Measurements from ENCODE around the gene CACNA2D1.

Gene CACNA2D1

DNA sequence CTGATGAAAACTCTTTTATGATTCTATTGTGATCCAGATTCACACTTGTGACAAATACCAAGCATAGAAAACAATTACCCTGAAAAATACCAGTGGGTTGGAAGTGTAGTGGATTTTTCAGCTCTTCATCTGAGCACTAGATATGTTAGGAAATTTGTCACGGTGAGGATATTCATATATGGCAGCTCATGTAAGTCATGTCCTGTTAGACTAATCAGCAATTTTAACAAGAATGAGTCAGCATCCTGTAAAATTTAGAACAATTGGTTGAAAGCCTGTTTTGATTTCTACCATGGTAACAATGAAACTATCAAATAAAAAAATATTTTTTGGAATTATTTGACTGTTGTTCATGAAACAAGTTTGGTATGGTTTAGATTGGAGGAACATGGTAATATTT is 334.3 kb downstream of the CACNA2D1 start:
- DNase-seq (ENCODE audit: low read depth in 2 of 2), result no peak

DNA sequence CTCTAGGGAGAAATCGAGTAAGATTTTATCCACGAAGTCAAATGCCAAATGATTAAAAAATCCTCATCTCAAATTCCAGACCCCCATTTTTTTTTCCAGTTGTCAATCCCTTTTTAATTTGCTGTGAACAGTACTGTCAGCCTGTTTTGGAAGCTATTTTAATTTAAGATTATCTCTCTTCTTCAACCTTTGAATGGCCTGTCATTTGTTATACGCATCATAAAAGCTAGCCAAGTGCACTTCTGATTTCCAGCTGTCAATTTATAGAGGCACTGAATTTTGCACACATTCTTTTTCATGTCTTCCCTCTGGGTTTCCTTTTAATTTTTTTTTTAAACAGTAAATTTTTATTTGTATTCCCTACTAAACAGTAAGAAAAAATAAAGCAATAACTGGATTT is 337.4 kb downstream of the CACNA2D1 start:
- no peak for DNase-seq (ENCODE audit: low read depth in 2 of 2)

DNA sequence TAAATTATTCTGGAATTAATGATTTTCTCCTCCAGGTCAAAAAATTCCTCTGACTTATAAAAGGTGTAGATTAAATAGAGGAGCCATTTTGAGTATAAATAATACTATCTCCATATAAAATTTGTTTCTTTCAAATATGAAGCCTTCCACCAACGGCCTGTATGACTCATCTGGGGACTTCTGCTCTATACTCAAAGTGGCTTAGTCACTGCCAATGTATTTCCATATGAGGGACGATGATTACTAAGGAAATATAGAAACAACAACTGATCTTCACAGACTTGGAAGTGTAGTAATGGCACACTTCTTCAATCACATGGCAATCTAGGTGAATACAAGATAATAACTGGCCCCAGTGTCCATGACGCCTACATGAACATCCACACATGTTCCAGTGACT is 338.1 kb downstream of the CACNA2D1 start:
- no peak for DNase-seq (ENCODE audit: low read depth in 2 of 2)

DNA sequence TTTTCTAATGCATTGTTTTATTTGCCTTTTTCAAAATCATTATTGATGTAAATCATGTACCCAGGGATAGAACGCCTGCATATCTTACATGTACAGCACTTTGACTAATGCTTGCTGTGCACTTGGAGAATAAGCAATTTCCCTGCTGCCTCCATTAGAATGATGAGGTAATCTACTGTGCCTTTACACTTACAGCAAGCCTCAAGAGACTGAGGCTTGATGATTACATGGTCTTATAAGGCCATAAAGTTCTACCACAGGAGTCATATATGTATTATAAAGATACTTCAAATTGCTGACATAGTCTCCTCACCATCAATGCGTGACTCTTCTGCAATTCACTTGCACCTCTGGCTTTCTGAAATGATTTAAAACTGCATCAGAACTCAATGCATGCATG is 345.2 kb downstream of the CACNA2D1 start:
- DNase-seq (ENCODE audit: low read depth in 2 of 2), result no peak

DNA sequence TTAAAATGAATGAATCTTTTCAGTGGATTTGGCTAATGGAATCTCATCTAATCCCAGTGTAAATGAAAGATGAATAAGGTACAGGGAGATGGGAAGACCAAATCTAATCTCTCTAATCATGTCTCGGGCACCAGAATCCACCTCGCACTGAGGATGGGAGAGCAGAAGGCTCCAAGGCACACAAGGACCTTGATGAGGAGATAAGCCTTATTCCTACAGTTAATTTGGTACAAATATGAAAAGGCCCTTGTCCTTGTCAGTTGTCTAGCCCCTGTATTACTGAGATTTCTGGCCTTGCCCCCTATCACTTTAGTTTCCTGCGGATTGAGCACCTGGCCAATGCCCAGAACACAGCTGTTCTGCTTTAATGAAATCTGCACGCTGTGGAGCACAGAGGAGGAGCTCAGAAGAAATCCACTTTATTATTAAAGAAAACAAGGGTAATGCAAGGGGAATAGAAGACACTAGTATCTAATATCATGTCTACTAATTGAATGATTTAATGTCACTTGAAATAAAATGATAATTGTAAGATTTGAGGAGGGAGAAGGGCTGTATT is 352.4 kb downstream of the CACNA2D1 start:
- DNase-seq (ENCODE audit: low read depth in 2 of 2), result no peak

DNA sequence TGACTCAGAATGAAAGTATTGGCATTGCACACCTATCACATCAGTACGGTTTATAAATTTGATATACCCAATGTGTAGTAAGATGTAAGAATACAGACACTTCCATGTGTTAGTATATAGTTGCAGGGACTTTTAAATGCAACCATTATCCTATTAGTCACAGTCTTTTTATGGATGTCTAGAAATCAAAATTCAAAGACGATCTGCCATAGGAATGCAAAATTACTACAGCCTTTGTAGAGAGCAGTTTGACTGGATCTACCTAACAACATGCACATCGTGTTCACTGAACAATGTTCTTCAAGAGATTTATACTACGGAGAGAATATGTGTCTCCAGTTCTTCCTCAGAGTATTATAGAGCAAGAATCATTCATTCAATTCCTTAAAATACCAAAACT is 356.5 kb downstream of the CACNA2D1 start:
- DNase-seq (ENCODE audit: low read depth in 2 of 2), result no peak

DNA sequence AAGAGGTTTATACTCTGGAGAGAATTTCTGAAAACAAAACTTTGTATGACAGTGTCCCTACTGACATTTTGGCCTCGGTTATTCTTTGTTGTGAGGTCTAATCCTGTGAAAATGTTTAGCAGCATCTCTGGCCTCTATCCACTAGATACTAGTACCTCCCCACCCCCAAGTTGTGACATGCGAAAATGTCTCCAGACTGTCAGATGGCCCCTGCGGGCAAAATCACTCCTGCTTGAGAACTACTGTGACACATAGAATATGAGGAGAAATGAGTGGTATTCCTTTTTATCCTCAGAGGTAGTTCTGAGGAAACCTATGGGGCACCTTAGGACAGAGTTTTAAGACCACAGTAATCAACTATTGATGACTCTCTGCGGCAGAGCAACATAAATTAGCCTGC is 358.5 kb downstream of the CACNA2D1 start:
- no peak for DNase-seq (ENCODE audit: low read depth in 2 of 2)

DNA sequence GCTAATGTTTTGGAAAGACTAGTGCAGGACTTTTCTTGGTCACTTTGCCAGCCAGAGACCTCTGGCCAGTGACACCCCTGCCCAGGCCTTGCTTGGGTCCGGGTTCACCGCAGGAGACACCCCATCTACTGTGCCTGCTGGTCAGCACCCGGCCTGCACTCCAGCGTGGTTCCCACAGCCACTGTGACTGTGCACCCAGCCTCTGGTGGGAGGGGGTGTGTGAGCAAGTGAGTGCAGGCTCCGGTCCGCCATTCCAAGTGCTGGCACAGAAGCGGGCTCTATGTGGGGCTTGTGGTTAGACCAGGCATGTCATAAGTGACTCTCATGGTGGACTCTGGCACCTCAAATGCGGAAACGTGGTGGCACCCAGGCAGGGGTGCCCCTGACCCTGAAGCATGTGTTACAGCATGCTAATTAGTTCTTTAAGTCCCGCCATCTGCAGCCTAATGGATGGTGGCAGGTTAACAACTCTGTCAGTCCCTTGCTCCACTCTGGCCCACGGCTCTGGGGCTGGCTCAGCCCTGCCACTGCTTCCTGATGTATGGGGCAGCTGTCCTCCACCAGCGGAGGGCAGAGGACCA is 361.8 kb downstream of the CACNA2D1 start:
- no peak for DNase-seq (ENCODE audit: low read depth in 2 of 2)

DNA sequence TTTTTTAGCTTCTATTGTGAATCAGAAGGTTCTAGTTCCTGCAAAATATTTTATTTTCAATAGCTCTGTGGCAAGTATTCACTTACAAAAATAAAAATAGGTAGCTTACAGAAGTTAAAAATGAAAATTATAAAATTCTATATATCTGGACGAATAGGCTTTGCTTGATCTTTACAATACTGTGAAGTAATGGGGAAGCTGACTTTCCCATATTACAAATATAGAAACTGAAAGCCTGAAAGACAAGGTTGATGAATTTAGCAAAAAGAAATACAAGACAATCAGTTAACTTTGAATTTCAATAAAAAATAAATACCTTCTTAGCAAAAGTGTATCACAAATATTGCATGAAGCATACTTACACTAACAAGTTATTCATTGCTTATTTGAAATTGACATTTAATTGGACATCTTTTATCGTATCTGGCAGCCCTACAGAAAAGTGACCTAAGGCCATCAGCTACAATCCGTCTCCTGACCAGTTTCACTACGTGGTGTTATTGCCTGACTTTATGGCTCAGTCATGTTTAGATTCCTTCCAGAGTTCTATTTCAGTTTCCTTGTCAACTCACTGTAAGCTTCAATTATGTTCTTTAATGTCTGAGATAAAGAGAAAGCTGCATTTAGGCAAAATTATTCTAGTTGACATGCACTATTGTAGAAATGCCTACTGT is 363.2 kb downstream of the CACNA2D1 start:
- DNase-seq (ENCODE audit: low read depth in 2 of 2), result no peak

DNA sequence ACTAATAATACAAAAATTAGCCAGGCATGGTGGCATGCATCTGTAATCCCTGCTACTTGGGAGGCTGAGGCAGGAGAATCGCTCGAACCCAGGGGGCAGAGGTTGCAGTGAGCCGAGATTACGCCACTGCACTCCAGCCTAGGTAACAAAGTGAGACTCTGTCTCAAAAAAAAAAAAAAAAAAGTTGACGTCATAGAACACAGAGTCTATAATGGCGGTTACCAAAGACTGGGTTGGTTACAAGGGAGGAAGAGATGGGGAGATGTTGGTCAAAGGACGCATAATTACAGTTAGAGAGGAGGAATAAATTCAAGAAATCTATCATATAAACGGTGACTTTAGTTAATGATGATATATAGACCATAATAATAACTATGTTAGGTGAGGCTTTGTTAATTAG is 364.1 kb downstream of the CACNA2D1 start:
- DNase-seq (ENCODE audit: low read depth in 2 of 2), result no peak

DNA sequence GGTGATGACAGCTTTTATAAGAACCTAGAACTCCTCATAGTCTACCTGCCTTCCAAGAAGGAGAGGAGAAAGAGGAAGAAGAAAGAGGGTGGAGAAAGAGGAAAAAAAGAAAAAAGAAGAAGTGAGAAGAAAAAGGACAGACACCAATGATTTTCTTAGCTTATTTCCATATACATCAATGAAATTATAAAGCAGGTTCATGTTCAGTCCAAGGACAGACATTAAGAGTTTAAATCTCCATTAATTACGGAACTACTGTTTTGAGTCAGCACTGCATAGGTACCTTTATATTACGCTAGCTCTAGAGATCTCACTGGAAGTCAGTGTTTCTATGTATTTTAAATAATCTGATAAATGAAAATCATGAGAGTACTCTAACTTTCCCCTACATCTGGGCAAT is 364.8 kb downstream of the CACNA2D1 start:
- DNase-seq (ENCODE audit: low read depth in 2 of 2), result no peak

DNA sequence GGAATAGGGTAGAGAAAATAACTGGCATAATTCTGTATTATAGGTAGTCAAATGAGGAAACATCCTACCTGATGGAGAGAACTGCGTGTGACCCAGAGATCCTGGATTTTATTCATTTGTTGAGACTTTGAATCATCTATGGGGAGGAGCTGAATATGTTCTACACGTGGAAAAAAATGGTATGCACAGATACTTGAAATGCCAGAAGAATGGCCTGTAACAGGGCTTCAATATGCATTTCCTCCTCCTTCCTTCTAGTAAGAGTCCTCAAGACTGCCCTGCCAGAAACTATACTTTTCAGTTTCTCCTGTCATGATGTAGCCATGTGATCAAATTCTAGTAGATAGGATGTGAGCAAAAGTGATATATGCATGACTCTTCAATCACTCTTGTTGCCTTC is 372.1 kb downstream of the CACNA2D1 start:
- no peak for DNase-seq (ENCODE audit: low read depth in 2 of 2)

DNA sequence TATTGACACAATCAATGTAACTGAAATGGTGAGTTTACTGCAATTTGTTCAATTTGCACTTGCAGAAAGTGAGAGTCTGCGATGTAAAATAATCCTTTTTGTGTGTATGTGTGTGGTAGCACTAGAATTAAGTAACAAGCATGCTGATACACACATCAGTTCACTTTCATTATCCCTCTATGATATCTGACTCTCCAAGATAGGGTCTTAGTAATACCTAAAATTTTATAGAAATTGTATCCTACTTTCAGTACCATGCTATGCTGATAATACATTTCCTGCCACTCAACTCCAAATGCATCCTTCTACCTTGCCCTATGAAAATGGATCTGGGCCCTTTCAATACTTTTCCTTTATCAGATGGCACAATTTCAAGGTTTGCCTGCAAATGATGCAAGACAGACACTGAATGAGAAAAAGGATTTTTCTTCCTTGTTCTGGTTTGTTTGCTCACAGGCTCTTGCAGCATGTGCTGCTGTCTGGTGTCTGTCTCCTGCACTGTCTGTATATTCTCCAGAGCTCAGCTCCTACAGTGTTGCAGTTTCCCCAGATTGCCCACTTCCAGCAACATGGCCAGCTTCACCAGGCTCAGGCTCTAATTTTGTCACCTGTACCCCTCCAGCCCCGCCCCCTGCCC is 375.8 kb downstream of the CACNA2D1 start:
- no peak for DNase-seq (ENCODE audit: low read depth in 2 of 2)

DNA sequence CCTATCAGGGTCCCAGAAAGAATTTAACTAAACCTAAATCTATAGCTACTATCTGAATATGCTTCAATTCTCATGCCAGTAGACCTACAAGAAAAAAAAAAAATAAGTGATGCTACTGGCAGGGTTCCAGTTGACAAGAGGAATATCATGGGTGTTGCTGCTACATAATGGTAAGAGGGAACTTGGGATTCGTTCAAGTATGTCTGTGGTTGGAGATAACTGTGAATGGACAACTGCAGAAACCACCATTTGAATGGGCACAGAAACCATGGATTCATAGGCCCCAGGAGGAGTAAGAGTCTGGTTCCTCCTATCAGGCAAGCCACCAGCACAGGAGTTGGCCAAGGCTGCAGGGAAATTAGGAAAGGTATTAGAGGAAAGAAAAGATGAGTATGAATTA is 386.1 kb downstream of the CACNA2D1 start:
- DNase-seq (ENCODE audit: low read depth in 2 of 2), result no peak

DNA sequence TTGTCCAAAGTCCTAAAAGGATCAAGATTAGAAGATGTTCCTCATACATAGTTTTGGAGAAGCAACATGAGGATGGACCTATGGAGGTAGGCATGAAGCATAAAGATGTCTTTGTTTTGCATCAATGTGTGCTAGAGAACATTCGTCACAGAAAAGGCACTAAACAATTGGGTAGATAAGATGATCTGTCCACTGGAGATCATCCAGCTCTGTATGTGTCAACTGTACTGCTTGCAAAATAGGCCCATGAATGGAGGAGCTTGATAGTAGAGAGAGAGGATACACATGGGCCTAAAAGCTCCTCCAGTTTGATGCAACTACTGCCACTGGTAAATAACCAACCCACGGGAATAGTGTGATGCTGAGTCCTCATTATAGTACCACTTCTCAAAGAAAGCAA is 387.3 kb downstream of the CACNA2D1 start:
- DNase-seq (ENCODE audit: low read depth in 2 of 2), result no peak

DNA sequence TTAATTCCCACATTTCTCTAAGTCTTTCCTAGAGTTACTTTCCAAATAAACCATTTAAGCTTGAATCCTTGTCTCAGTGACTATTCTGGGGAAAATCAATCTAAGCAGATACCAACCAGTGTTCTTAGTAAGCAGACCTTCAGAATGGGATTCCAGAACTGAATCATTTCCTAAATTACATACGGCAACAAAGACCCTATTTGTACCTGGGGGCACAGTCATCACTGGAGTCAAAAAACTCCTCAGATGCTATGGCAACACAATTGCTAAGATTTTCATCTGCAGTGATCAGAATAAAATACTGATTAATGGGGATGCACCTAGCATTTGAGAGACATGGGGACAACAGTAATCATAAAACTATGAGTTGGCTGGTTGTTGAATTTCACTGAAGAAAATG is 389.0 kb downstream of the CACNA2D1 start:
- DNase-seq (ENCODE audit: low read depth in 2 of 2), result no peak

DNA sequence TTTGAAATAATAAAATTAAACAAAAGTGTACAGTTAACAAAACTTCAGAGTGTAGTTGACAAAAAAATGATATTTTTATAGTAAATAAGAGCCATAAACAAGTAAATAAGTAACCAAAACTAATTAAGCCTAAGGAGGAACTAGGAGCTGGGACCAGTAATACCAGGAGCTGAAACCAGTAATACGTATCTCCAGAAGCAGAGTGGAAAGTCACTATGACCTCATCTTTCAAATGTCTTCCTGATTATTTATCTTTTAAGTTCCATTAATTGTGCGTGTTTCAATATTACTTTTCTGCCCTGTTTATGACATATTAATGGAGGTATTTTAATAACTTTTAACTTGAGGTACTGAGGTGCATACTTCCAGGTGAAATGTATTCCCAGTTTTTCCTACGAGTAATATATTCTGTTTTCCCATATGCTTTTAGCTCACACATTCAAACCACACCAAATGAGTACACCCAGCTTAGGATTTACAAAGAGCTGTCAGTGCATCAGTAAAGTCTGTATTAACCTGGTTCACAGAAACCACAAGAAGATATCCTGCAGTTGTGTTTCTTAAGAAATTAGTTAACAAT is 390.0 kb downstream of the CACNA2D1 start:
- no peak for DNase-seq (ENCODE audit: low read depth in 2 of 2)

DNA sequence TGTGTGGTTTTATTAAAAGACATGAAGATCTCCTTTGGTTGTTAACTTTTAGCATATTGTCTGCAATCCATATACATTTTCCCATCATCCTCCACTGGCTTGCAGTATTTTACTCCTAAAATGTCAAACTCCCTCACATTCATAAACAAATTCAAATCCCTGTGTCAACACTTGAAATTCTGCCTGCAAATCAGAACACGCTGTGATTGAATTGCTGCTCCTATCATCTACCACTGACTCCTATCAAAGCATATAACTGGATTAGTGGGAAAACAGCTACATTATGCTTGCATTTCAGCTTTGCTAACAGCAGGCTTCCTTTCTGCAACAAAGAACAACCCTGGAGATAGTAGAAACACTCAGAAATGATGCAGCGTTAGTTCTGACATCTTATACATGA is 392.0 kb downstream of the CACNA2D1 start:
- no peak for DNase-seq (ENCODE audit: low read depth in 2 of 2)

DNA sequence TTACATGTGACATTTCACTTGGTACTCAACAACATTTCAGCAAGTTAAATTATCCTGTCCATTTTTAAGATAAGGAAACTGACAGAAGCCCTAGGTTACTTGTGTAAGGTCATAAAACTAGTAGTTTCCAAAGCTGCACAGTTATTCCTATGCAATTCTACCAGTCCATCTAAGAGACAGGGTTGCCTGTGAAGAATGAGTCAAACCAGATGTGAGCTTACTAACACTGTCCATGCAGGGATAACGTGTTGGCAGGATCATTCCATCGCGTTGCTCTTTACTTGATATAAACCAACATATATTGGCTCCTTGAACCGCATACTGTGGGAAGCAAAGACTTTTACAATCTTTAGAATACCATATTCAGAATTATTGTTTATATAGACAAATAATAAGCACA is 392.8 kb downstream of the CACNA2D1 start:
- no peak for DNase-seq (ENCODE audit: low read depth in 2 of 2)

DNA sequence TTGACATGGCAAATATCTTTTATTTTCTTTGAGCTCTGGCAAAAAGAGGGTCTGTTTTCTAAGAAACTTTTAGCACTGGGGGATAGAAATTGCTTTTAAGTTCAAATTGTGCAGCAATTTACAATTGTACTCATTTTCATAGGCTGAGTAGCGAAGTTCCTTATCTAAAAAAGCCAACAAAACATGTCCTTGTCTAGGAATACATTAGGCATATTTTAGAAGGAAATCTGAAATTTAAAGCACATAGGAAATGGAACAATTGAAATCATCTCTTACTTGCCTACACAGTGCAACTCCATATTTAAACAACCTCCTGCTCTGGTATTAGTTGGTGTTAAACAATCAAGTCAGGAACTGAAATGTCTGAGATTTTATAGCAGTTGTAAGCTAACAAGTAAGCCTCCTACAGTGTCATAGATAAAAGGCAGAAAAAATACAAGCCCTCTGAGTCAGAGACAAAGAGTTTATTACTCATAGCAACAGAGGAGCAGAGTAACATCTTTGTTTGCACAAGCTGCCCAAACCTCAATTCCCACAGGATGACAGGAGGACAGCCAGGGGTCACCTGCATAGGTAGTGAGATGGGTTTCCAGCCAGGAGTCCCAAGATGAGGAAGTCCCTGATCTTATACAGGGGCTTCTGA is 393.6 kb downstream of the CACNA2D1 start:
- DNase-seq (ENCODE audit: low read depth in 2 of 2), result no peak

DNA sequence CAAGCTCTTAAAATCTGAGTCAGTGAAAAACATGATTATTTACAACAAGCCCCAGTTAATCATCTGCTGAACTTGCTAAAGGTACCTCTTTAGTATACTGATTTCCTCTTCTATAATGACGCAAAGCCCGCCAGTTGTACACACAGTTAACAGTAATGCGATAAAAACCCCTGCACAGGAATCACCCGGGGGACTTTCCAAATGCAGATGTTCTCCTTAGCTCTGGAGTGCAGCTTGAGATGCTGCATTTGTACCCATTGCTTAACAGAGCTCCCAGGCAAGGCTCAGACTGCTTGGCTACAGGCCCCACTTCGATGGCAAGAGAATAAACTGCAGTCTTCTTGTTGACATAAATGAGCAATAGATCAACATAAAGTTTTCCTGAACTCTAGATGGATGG is 394.1 kb downstream of the CACNA2D1 start:
- no peak for DNase-seq (ENCODE audit: low read depth in 2 of 2)

DNA sequence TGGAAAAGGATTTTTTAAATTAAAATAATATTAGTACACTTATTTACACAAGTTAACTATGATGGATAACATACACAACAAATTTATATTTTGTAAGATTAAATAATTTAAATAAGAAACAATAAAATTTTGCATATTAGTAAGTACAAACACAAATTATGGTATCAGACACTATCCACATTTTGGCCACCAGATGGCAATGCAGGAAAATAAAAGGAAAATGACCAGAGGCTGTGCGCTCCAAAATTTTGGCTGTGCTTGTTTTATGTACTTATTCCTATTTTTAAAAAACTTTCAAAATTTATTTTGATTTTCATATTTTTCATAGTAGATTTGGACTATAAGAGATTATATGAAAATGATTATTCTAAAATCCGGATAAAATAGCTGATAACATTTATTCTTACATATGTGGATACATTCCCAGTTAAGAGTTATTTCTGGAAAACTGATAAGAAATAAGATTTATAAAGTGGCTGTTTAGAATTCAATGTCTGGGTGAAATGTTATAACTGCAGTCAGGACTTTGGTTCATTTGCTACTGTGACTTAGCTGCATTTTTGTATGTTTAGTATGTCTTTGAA is 399.0 kb downstream of the CACNA2D1 start:
- no peak for DNase-seq (ENCODE audit: low read depth in 2 of 2)
